Epithelial cell of proximal tubule (primary cell): ENCODE data around the gene NOTUM. TPM values are rescaled to one million over a fixed set of nuclear protein-coding genes. Genes with fewer than 3 reads are reported as not detected.
A peak's percentile ranks its signal among the peaks of the same experiment; 100 is the strongest.

ENCODE experiments used
- DNase-seq: peaks from one replicate; pipeline ENCODE4 v3.0.0-alpha.2; 2011; ENCODE audit warnings: low read depth
- H3K4me3 ChIP-seq: 2 replicates; pipeline ENCODE4 v1.5.1; 2011; ENCODE audit warnings: low read depth, mild to moderate bottlenecking, low read length
- total RNA-seq: library from RNA; depleted of rRNA; stranded (reverse); fragments of >200 nt; gene quantifications from 2 replicates; pipeline ENCODE4 v1.2.3, GENCODE V29; 2015
- TF ChIP-seq, protein P1 (sequence below): conservative IDR thresholded peaks from 2 replicates; pipeline ENCODE4 v1.5.1; 2012; ENCODE audit warnings: low read depth, mild to moderate bottlenecking, low read length

NOTUM gene
- total RNA-seq, 1 donor from 2014 or later = not detected

DNA sequence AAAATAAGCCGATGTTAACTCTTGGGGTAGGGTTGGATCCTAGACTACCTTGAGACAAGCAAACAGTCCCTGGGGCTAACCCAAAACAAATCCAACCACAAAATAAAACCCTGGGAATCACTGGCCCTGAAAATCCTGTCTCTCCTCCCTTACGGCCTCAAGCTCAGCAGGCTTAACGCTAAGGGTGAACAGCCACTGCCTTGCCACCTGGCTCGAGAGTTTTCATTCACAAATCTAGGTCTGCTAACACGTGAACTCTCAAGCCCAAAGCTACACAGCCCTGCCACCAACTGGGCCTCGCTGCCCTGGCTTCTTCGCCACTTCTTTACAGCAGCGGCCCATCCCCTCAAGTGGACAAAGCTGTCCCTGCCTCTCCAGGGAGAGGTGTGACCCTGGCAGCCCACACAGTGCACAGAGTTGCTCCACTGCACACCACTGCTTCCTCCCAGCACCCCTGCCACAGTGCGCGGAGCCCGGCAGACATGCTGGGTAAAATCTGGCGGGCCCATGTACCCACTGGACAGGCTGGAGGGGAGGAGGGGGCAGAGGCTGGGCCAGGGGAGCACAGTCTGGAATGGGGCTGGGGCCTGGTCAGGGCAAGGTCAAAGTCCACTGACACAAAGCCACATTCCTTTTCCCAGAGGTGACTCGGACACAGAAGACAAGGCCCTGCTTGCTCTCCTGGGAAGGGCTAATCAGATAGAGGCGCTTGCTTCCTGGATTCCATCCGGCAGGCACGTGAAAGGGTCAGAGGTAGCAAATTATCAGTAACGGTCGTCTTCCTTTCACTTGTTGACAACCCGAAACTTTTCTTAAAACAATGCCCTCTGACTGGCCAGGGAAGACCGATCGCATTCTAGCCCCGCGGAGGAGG, 50.8 kb downstream of the NOTUM start:
- TF ChIP-seq, protein P1, sequence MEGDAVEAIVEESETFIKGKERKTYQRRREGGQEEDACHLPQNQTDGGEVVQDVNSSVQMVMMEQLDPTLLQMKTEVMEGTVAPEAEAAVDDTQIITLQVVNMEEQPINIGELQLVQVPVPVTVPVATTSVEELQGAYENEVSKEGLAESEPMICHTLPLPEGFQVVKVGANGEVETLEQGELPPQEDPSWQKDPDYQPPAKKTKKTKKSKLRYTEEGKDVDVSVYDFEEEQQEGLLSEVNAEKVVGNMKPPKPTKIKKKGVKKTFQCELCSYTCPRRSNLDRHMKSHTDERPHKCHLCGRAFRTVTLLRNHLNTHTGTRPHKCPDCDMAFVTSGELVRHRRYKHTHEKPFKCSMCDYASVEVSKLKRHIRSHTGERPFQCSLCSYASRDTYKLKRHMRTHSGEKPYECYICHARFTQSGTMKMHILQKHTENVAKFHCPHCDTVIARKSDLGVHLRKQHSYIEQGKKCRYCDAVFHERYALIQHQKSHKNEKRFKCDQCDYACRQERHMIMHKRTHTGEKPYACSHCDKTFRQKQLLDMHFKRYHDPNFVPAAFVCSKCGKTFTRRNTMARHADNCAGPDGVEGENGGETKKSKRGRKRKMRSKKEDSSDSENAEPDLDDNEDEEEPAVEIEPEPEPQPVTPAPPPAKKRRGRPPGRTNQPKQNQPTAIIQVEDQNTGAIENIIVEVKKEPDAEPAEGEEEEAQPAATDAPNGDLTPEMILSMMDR = no peak
- DNase-seq = no peak
- H3K4me3 ChIP-seq = peak overlapping the region; percentile 76

DNA sequence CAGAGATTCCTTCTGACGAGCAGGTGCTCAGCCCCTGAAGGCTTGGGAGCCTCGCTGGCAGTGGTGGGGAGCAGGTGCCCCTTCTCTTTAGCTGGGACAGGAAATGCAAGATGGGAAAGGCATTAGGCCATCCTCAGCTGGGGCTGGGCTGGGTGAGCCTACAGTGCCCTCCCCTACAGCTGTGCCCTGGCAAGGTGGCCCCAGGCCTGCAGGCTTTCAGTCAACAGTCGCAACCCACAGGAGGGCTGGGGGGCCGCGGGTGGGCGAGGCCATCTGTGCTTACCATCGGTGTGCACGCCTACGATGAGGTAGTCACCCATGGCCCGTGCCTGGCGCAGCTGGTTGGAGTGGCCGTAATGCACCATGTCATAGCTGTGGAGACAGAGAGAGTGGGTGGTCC, 51.8 kb downstream of the NOTUM start:
- H3K4me3 ChIP-seq = no peak overlapping the region
- TF ChIP-seq, protein P1 = no peak
- no peak for DNase-seq

DNA sequence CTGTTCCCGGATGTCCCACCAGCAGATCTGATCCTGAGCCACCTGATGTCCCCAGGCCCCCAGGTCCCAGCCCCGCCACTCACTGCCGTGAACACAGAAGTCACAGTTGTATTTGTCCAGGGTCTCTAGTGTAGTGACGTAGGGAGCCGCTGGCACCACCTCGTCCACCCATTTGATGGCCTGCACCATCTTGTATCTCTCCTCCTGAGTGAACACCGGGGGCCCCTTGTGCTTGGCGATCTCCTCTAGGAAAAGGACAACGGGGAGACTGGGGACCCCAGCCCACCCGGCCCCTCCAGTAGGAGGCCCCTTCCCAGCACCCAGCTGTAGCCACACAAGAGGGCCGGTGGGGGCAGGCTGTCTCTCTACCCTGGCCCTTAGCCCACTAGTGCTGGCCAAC, 52.2 kb downstream of the NOTUM start:
- no peak for DNase-seq
- TF ChIP-seq, protein P1 = no peak
- H3K4me3 ChIP-seq = no peak overlapping the region

DNA sequence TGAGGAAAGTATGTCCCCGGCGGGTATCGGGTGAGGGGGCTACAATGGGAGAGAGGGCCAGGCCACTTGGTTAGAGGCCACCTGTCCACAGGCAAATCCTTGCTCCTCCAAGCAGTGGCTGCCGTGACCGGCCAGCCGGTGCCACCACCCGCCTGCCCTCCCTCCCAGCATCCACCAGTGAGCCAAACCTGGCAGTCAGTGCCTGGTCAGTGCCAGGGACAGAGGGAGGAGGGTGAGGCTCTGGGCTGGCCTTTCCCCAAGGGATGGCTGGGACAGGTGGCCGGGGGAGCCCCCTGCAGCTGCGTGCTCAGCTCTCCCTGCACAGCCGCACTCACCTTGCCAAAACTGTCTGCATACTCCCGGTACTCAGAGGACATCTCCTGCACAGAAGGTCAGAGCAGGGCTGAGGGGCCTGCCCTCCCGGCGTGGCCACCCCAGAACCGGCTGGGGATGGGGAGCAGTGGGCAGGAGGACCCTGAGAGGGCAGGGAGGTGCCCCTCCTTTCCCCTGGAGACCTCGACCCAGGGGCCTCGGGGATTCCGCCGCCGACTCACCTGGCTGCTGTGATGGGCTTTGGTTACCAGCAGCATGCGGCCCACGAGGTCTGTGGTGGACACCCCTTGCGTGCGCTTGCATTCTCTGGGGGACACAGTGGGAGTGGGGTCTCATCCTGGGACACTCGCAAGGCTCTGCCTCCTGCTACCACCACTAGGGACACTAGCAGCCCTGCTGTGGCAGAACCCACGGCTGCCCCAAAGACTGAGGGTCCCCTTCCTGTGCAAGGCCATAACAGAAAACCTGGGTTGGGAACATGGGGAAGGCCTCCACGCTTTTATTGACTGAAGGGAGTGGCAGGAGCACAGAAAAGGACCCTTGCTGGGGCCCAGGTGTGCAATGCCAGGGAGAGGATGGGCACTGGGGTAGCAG, 53.5 kb downstream of the NOTUM start:
- TF ChIP-seq, protein P1 = peak; percentile 17
- no peak for DNase-seq
- no peak overlapping the region for H3K4me3 ChIP-seq

DNA sequence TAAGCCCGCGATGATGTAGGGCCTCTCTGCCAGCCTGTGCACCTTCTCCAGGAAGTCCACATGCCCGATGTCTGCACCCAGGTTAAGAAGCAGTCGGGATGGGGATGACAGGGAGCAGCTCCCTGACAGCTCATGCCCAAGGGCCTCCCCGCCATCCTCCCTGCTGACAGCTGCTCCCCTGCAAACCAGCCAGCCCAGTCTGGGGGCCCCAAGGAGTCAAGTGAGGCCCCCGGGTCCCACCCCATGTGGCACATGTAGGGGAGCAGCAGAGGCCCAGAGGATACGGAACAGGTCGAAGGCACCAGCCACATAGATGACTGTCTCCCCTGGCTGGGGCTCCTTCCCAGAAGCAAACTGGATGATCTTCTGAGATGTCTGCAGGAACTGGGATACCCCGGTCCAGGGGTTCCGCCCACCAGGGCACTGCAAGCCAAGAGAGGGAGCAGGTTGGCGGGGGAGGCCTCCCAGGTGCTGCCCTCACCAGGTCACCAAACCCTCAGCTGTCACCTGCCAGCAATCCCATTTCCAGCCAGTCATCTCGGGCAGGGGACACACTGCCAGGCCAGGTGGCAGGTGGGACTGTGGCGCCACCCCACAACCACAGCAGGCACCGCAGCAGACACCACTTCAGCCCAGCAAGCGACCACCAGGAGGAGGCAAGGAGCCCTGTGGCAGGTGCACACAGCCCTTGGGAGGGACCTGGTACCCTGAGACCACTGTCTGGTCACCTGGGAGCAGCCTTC, 54.3 kb downstream of the NOTUM start:
- H3K4me3 ChIP-seq = no peak overlapping the region
- no peak for DNase-seq
- TF ChIP-seq, protein P1 = no peak

DNA sequence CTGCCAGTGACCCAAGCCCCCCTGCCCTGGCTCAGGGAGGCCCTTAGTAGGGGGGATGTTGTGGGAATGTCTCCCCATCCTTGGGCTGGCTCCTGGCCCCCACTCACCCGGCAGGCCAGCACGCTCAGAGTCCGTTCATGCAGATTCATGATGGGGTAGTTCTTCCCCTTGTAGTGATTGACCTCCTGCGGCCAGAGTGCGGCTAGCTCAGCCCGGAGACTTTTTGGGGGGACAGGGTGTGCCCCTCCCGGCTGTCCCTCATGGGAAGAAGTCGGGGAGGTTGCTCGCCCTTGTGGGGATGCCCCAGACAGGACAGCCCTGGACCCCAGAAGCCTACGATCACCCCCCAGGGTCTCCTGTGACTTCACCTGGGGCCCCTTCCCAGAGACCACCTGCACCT, 55.0 kb downstream of the NOTUM start:
- no peak for DNase-seq
- no peak overlapping the region for H3K4me3 ChIP-seq
- TF ChIP-seq, protein P1 = no peak
